ENCODE measurements around the gene WDPCP. TPM values are rescaled to one million over a fixed set of nuclear protein-coding genes. Genes with fewer than 3 reads are reported as not detected.

The WDPCP gene
- total RNA-seq, 2 experiments from 2014 or later = 4.9 to 6.3 TPM

DNA sequence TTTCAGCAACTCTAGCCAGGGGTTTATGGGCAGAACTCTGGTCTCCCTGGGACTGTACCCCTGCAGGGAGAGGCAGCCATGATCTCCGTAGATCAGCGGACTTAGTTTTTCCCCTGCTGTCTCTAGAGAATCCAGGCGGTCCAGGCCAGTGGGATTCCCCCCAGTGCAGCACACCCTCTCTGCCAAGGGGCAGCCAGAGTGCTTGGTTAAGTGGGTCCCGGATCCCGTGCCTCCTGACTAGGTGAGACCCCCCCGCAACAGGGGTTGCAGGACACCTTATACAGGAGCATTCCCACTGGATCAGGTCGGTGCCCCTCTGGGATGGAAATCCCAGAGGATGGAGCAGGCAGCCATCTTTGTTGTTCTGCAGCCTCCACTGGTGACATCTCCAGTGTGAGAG is 33.0 kb downstream of the WDPCP start:
- ChIA-PET CTCF (no interaction called here), POLR2A (no interaction called here)
- Mint-ChIP-seq H3K4me3 (no peak overlapping the region), H3K4me1 (peaks cover 3% of the 10 kb centered on the region), H3K36me3 (ENCODE audit: low read depth) (peaks cover 23% of the 10 kb centered on the region), H3K27ac (no peak overlapping the region), H3K9me3 (peaks cover 23% of the 10 kb centered on the region), H3K27me3 (no peaks in the 10 kb centered on the region)
- DNase-seq = no peak

GRCh38 chr2:63553049-63553448 is 35.2 kb downstream of the WDPCP start:
- Mint-ChIP-seq H3K9me3 (peaks cover 14% of the 10 kb centered on the region), H3K4me3 (no peak overlapping the region), H3K4me1 (peaks cover 6% of the 10 kb centered on the region), H3K36me3 (ENCODE audit: low read depth) (peaks cover 12% of the 10 kb centered on the region), H3K27me3 (no peaks in the 10 kb centered on the region), H3K27ac (no peak overlapping the region)
- POLR2A ChIA-PET = no interaction called here
- no peak for DNase-seq
- CTCF ChIA-PET = no interaction called here

- DNase-seq = no peak
- Mint-ChIP-seq H3K27ac (no peak overlapping the region), H3K9me3 (no peaks in the 10 kb centered on the region), H3K36me3 (ENCODE audit: low read depth) (no peaks in the 10 kb centered on the region), H3K4me1 (no peaks in the 10 kb centered on the region), H3K27me3 (no peaks in the 10 kb centered on the region), H3K4me3 (no peak overlapping the region)
- ChIA-PET POLR2A (no interaction called here), CTCF (no interaction called here)
Observed at GRCh38 chr2:63545023-63545422, 43.3 kb downstream of the WDPCP start.

- no peak for DNase-seq
- Mint-ChIP-seq H3K9me3 (no peaks in the 10 kb centered on the region), H3K4me3 (no peak overlapping the region), H3K36me3 (ENCODE audit: low read depth) (no peaks in the 10 kb centered on the region), H3K27ac (no peak overlapping the region), H3K4me1 (no peaks in the 10 kb centered on the region), H3K27me3 (no peaks in the 10 kb centered on the region)
- CTCF ChIA-PET = interaction anchor here (0.7 to 0.8 kb wide), 2 partner anchors 14 to 1087 kb away, joined by 3 read pairs; no protein-coding TSS in a partner anchor
- POLR2A ChIA-PET = no interaction called here
Observed at GRCh38 chr2:63544017-63544627, 44.2 kb downstream of the WDPCP start.

DNA sequence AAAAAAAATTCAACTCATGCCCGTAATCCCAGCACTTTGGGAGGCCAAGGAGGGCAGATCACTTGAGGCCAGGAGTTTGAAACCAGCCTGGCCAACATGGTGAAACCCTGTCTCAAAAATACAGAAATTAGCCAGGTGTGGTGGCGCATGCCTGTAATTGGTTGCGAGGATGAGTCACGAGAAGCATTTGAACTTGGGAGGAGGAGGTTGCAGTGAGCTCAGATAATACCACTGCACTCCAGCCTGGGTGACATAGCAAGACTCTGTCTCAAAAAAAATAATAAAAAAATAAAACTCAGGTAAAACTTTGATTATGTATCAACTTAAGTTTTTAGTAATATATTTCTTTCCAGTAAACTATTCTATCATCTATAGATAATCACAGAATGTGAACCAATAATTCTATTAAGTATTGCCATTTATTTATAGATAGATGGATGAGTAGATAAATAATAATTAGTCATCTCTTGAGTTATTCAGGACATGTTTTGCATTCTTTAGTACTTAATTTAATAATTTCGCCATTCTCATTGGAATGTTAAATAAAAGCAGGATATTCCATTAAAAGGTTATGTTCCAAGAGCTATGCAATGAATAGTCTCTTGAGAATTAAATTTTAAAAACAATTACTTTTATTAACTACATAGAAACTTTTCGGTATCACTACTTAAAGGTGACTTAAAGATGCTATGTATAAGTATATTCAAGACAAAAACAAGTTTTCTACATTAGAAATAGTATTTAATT is 48.7 kb downstream of the WDPCP start:
- no peak overlapping the region for H3K4me3 Mint-ChIP-seq

DNA sequence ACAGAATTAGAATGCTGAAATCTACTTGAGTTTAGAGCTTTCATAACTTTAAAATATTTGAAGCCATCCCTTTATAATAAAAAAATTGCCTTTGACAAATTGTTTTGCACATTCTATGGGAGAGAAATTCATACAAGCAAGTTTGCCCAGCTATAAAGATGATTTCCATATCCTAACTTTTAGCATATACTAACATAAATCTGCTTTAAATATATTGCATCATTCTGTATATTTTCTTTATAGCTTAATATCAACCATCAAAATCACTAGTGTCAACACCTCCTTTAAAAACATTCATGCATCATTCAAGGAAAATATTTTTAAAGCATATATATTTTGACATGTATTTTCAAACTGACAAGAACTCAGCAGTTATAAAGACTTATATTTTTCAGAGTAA is 49.9 kb downstream of the WDPCP start:
- ChIA-PET CTCF (no interaction called here), POLR2A (no interaction called here)
- H3K4me3 Mint-ChIP-seq = no peak overlapping the region

More for the DNA sequence above, 48.7 kb downstream of the WDPCP start:
- ChIA-PET POLR2A (no interaction called here), CTCF (no interaction called here)
- DNase-seq = no peak
- Mint-ChIP-seq H3K27me3 (no peaks in the 10 kb centered on the region), H3K4me1 (no peaks in the 10 kb centered on the region), H3K27ac (no peak overlapping the region), H3K9me3 (peaks cover 5% of the 10 kb centered on the region), H3K36me3 (ENCODE audit: low read depth) (no peaks in the 10 kb centered on the region)

GRCh38 chr2:63537306-63537705 is 51.0 kb downstream of the WDPCP start:
- ChIA-PET POLR2A (no interaction called here), CTCF (no interaction called here)
- H3K36me3 Mint-ChIP-seq (ENCODE audit: low read depth) = no peaks in the 10 kb centered on the region
- no peak for DNase-seq
- H3K4me3 Mint-ChIP-seq = no peak overlapping the region
- peaks cover 5% of the 10 kb centered on the region for H3K9me3 Mint-ChIP-seq
- no peaks in the 10 kb centered on the region for H3K4me1 Mint-ChIP-seq
- no peaks in the 10 kb centered on the region for H3K27me3 Mint-ChIP-seq
- H3K27ac Mint-ChIP-seq = no peak overlapping the region

More for the DNA sequence above, 49.9 kb downstream of the WDPCP start:
- Mint-ChIP-seq H3K9me3 (peaks cover 5% of the 10 kb centered on the region), H3K36me3 (ENCODE audit: low read depth) (no peaks in the 10 kb centered on the region), H3K4me1 (no peaks in the 10 kb centered on the region), H3K27ac (no peak overlapping the region), H3K27me3 (no peaks in the 10 kb centered on the region)
- no peak for DNase-seq

DNA sequence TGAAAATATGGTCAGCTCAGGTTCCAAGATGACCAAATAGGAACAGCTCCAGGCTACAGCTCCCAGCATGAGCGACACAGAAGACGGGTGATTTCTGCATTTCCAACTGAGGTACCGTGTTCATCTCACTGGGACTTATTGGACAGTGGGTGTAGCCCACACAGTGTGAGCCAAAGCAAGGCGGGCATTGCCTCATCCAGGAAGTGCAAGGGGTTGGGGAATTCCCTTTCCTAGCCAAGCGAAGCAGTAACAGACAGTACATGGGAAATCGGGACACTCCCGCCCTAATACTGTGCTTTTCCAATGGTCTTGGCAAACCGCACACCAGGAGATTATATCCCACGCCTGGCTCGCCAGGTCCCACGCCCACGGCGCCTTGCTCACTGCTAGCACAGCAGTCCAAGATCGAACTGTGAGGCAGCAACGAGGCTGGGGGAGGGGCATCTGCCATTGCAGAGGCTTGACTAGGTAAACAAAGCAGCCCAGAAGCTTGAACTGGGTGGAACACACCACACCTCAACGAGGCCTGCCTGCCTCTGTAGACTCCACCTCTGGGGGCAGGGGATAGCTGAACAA is 57.5 kb downstream of the WDPCP start:
- no peak overlapping the region for H3K4me3 Mint-ChIP-seq
- H3K36me3 Mint-ChIP-seq (ENCODE audit: low read depth) = no peaks in the 10 kb centered on the region
- H3K4me1 Mint-ChIP-seq = no peaks in the 10 kb centered on the region
- ChIA-PET CTCF (no interaction called here), POLR2A (no interaction called here)
- H3K9me3 Mint-ChIP-seq = peaks cover 17% of the 10 kb centered on the region
- DNase-seq = no peak
- H3K27me3 Mint-ChIP-seq = no peaks in the 10 kb centered on the region
- H3K27ac Mint-ChIP-seq = no peak overlapping the region

DNA sequence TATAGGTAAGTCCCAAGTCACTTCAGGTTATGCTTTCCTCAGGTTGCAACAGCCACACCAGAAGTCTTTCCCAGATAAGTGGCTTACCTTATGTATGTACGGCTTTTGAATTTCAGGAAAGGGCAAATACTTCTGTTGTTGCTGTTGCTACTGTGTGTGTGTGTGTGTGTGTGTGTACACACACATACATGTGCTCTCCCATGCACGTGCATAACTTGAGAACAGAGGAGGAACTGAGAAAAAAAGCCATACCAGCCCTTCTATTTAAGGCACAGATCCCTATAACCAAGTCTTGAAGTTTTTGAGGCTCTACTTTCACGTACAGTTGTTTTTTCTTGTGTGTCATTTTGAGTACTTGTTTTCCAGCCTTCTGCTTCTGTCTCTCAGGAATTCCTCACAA is 62.4 kb downstream of the WDPCP start:
- POLR2A ChIA-PET = no interaction called here
- Mint-ChIP-seq H3K36me3 (ENCODE audit: low read depth) (peaks cover 5% of the 10 kb centered on the region), H3K27me3 (no peaks in the 10 kb centered on the region), H3K4me3 (no peak overlapping the region), H3K4me1 (no peaks in the 10 kb centered on the region), H3K27ac (no peak overlapping the region), H3K9me3 (peaks cover 28% of the 10 kb centered on the region)
- no peak for DNase-seq
- CTCF ChIA-PET = no interaction called here

DNA sequence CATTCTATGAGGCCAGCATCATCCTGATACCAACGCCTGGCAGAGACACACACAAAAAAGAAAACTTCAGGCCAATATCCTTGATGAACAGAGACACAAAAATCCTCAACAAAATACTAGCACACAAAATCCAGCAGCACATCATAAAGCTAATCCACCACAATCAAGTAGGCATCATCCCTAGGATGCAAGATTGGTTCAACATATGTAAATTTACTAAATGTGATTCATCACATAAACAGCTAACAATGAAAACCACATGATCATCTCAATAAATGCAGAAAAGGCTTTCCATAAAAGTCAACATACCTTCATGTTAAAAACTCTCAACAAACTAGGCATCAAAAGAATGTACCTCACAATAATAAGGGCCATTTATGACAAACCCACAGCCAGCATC is 65.3 kb downstream of the WDPCP start:
- Mint-ChIP-seq H3K36me3 (ENCODE audit: low read depth) (peaks cover 9% of the 10 kb centered on the region), H3K4me3 (no peak overlapping the region), H3K27me3 (no peaks in the 10 kb centered on the region), H3K4me1 (no peaks in the 10 kb centered on the region), H3K27ac (no peak overlapping the region), H3K9me3 (peaks cover 35% of the 10 kb centered on the region)
- ChIA-PET POLR2A (no interaction called here), CTCF (interaction anchor here (0.6 kb wide), 1 partner anchor 28 kb away, joined by 3 read pairs; no protein-coding TSS in a partner anchor)
- no peak for DNase-seq

DNA sequence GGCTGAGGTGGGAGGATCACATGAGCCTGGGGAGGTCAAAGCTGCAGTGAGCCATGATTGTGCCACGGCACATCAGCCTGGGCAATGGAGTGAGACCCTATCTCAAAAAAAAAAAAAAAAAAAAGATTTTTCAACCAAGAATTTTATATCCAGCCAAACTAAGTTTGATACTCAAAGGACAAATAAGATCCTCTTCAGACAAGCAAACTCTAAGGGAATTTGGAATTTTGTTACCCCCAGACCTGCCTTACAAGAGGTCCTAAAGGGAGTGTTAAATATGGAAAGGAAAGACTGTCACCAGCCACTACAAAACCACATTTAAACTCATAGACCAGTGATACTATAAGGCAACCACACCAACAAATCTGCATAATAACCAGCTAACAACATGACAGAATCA is 67.5 kb downstream of the WDPCP start:
- CTCF ChIA-PET = no interaction called here
- Mint-ChIP-seq H3K27ac (no peak overlapping the region), H3K4me1 (no peaks in the 10 kb centered on the region), H3K9me3 (peaks cover 35% of the 10 kb centered on the region), H3K36me3 (ENCODE audit: low read depth) (peaks cover 9% of the 10 kb centered on the region), H3K4me3 (no peak overlapping the region), H3K27me3 (no peaks in the 10 kb centered on the region)
- POLR2A ChIA-PET = no interaction called here
- DNase-seq = no peak

GRCh38 chr2:63514781-63515180 is 73.5 kb downstream of the WDPCP start:
- CTCF ChIA-PET = no interaction called here
- Mint-ChIP-seq H3K36me3 (ENCODE audit: low read depth) (peaks cover 3% of the 10 kb centered on the region), H3K9me3 (peaks cover 23% of the 10 kb centered on the region), H3K27me3 (peaks cover 3% of the 10 kb centered on the region), H3K4me3 (no peak overlapping the region), H3K4me1 (no peaks in the 10 kb centered on the region), H3K27ac (no peak overlapping the region)
- POLR2A ChIA-PET = no interaction called here
- no peak for DNase-seq

DNA sequence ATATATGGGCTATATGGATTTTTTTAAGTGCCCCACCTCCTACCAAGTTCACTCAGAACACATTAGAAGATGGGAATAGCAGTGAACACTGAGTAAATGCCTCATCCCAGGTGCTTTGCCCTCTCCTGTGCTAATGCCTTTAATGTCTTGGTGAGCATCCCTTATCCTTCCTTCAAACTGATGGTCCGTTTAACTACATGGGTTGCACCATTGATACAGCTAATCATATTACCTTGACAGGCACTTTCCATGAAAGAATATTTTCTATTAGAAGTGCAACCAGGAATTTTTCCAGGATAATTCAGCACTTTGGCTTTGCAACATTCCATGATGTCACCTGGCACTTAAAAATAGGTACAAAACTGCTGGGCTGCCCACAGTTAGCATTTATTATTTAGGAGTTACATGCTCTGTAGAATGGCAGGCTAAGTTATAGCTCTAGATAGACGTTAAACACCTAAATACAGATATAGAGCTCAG is 74.0 kb downstream of the WDPCP start:
- Mint-ChIP-seq H3K27me3 (peaks cover 3% of the 10 kb centered on the region), H3K36me3 (ENCODE audit: low read depth) (peaks cover 3% of the 10 kb centered on the region), H3K4me1 (no peaks in the 10 kb centered on the region), H3K9me3 (peaks cover 19% of the 10 kb centered on the region), H3K27ac (no peak overlapping the region), H3K4me3 (no peak overlapping the region)
- DNase-seq = no peak
- CTCF ChIA-PET = no interaction called here
- POLR2A ChIA-PET = no interaction called here

- H3K36me3 Mint-ChIP-seq (ENCODE audit: low read depth) = peaks cover 3% of the 10 kb centered on the region
- DNase-seq = no peak
- peaks cover 6% of the 10 kb centered on the region for H3K4me1 Mint-ChIP-seq
- H3K4me3 Mint-ChIP-seq = no peak overlapping the region
- H3K27me3 Mint-ChIP-seq = peaks cover 3% of the 10 kb centered on the region
- peaks cover 8% of the 10 kb centered on the region for H3K9me3 Mint-ChIP-seq
- POLR2A ChIA-PET = no interaction called here
- no peak overlapping the region for H3K27ac Mint-ChIP-seq
- CTCF ChIA-PET = no interaction called here
Observed at GRCh38 chr2:63506320-63506719, 82.0 kb downstream of the WDPCP start.

All from activated CD4-positive, alpha-beta memory T cell treated with anti-CD3 and anti-CD28 coated beads, Interleukin-2, amount 10 ng/mL, durations not matched to agents 7 days and 5 days (primary cell).